H1 (cell line): ENCODE data around the gene OR5H6. TPM values are rescaled to one million over a fixed set of nuclear protein-coding genes. Genes with fewer than 3 reads are reported as not detected.

Experiments
- CBX5 ChIP-seq: fragments of 300-800, 300-1000 bp; sonication (generic); IDR thresholded peaks from 2 replicates; pipeline ENCODE4 v1.7.1; 2016; ENCODE audit warnings: antibody characterized with exemption, low read length, low read depth
- KDM1A ChIP-seq: fragments of 200-600, 300-600 bp; sonication (generic); IDR thresholded peaks from 2 replicates; pipeline ENCODE4 v1.7.1; 2016; ENCODE audit warnings: mild to moderate bottlenecking, low read length, borderline replicate concordance
- MAFK ChIP-seq: IDR thresholded peaks from 2 replicates; pipeline ENCODE4 v1.6.1; 2012; ENCODE audit warnings: low read depth, mild to moderate bottlenecking, improper control_type of control experiment, low read length
- TBP ChIP-seq: IDR thresholded peaks from 2 replicates; pipeline ENCODE4 v1.6.1; 2011; ENCODE audit warnings: low read depth, low read length, improper control_type of control experiment
- polyA plus RNA-seq, 7 experiments: library from polyadenylated mRNA; depleted of rRNA in 3 of 7; stranded (reverse) in 5 of 7; unstranded in 2 of 7; fragments of >200 nt in 5 of 7; fragments of 200-250 nt in 2 of 7; gene quantifications; 1 replicate in 5 of 7; 2 replicates in 1 of 7; 4 replicates in 1 of 7; pipeline versions ENCODE4 v1.2.1 to v1.2.3, GENCODE V29; 2011 to 2013; ENCODE audit warnings: missing spikeins in 2 of 7, mixed read lengths in 2 of 7
- total RNA-seq: library from RNA; stranded (reverse); fragmentation: NEBNext Ultra II Directional; extraction: Animal tissue kit (Norgen Biotek cat#: 25700); gene quantifications from 2 replicates; pipeline ENCODE4 v1.2.1, GENCODE V29; 2021
- TF ChIP-seq, protein P1 (sequence below): IDR thresholded peaks from 2 replicates; pipeline ENCODE4 v1.6.1; 2012; ENCODE audit warnings: low read length, inconsistent platforms

Gene OR5H6
- total and polyA plus RNA-seq, 2 of the 8 experiments (the other 6 are each of a cell fraction or from before 2014, with no cell fraction given) = 0.06 TPM; not detected in 1

DNA sequence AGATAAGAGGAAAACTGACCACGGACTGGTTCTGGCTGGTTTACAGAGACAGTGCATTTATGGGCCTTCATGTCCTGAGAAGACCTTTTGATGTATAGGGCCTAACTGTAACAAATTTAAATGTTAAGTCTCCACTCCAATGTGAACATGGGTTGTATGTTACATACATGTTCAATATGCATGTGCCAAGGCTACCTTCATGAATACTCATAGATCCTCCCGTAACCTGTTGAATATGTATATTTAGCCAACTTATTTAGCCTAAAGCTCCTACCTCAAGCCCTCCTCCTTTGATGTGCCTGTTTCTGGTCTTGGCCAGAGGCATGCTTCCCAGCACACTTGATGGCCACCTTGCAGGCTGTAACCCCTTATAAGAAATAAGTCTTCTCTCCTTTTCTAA is 18.2 kb downstream of the OR5H6 start, which contains the start of gene OR5H2 (continued):
- TF ChIP-seq TBP = no peak
- TF ChIP-seq CBX5 = no peak
- TF ChIP-seq MAFK = no peak
- no peak for TF ChIP-seq KDM1A
- TF ChIP-seq, protein P1, sequence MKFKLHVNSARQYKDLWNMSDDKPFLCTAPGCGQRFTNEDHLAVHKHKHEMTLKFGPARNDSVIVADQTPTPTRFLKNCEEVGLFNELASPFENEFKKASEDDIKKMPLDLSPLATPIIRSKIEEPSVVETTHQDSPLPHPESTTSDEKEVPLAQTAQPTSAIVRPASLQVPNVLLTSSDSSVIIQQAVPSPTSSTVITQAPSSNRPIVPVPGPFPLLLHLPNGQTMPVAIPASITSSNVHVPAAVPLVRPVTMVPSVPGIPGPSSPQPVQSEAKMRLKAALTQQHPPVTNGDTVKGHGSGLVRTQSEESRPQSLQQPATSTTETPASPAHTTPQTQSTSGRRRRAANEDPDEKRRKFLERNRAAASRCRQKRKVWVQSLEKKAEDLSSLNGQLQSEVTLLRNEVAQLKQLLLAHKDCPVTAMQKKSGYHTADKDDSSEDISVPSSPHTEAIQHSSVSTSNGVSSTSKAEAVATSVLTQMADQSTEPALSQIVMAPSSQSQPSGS = no peak
